Naive thymus-derived CD4-positive, alpha-beta T cell (primary cell): ENCODE data around the gene DLG2. TPM values are rescaled to one million over a fixed set of nuclear protein-coding genes. Genes with fewer than 3 reads are reported as not detected.

Experiments used
- ATAC-seq: fragments of 150-1000 bp; cut with Tn5 transposase; 2 replicates; pipeline ENCODE4 v1.10.0; 2021; ENCODE audit warnings: mild to moderate bottlenecking, moderate library complexity
- CTCF ChIA-PET: fragments of 350-600 bp; sonication (Branson Sonifier 250); formaldehyde crosslinking; loops from one replicate; lab custom pipeline; 2021; ENCODE audit warnings: antibody characterized with exemption; lab: Charles Lee
- POLR2A ChIA-PET: fragments of 350-600 bp; sonication (Branson Sonifier 250); formaldehyde crosslinking; loops from one replicate; lab custom pipeline; 2021; ENCODE audit warnings: antibody characterized with exemption, inconsistent platforms; lab: Charles Lee
- DNase-seq, 9 donors: peaks; one replicate each; pipeline versions ENCODE4 v3.0.0 to v3.0.0-alpha.2; 2020 to 2022; ENCODE audit warnings: mixed read lengths in 1 of 9
- H3K27ac ChIP-seq: one replicate; pipeline ENCODE4 v1.7.0; 2013; ENCODE audit warnings: mild to moderate bottlenecking, low read depth, low read length, moderate library complexity
- H3K27me3 ChIP-seq, 2 donors: one replicate each; pipeline ENCODE4 v1.7.0; 2013; ENCODE audit warnings: low read length in 2 of 2, mild to moderate bottlenecking in 2 of 2, moderate library complexity in 2 of 2; ENCODE audit not compliant: control insufficient read depth in 2 of 2, insufficient read depth in 2 of 2
- H3K36me3 ChIP-seq, 3 experiments: 1 replicate in 2 of 3; 2 replicates in 1 of 3; pipeline ENCODE4 v1.7.0; 2013; ENCODE audit warnings: low read length in 3 of 3, mild to moderate bottlenecking in 3 of 3, moderate library complexity in 1 of 3; ENCODE audit not compliant: insufficient read depth in 3 of 3, control insufficient read depth in 2 of 3
- H3K4me1 ChIP-seq, 2 donors: one replicate each; pipeline ENCODE4 v1.7.0; 2013; ENCODE audit warnings: low read length in 2 of 2, mild to moderate bottlenecking in 2 of 2, moderate library complexity in 1 of 2; ENCODE audit not compliant: control insufficient read depth in 2 of 2, insufficient read depth in 2 of 2
- H3K4me3 ChIP-seq: 2 replicates; pipeline ENCODE4 v1.7.0; 2013; ENCODE audit warnings: mild to moderate bottlenecking, low read length
- H3K9me3 ChIP-seq, 3 experiments: 1 replicate in 2 of 3; 2 replicates in 1 of 3; pipeline ENCODE4 v1.7.0; 2013; ENCODE audit warnings: low read length in 3 of 3; ENCODE audit not compliant: control insufficient read depth in 2 of 3
- H3K27ac Mint-ChIP-seq, 9 donors: one replicate each; pipeline ENCODE4 v1.8.0; 2020 to 2022; ENCODE audit warnings: mixed read lengths in 9 of 9, mild to moderate bottlenecking in 8 of 9, moderate library complexity in 5 of 9, inconsistent platforms in 2 of 9
- H3K27me3 Mint-ChIP-seq, 5 donors: one replicate each; pipeline ENCODE4 v1.8.0; 2021 to 2022; ENCODE audit warnings: mixed read lengths in 5 of 5, mild to moderate bottlenecking in 1 of 5
- H3K36me3 Mint-ChIP-seq, 5 donors: one replicate each; pipeline ENCODE4 v1.8.0; 2020 to 2022; ENCODE audit warnings: mixed read lengths in 5 of 5, mild to moderate bottlenecking in 3 of 5, inconsistent platforms in 1 of 5
- H3K4me1 Mint-ChIP-seq, 7 donors: one replicate each; pipeline ENCODE4 v1.8.0; 2020 to 2022; ENCODE audit warnings: mixed read lengths in 7 of 7, mild to moderate bottlenecking in 3 of 7, inconsistent platforms in 1 of 7
- H3K4me3 Mint-ChIP-seq, 10 donors: one replicate each; pipeline ENCODE4 v1.8.0; 2020 to 2022; ENCODE audit warnings: mild to moderate bottlenecking in 10 of 10, mixed read lengths in 10 of 10, moderate library complexity in 6 of 10, inconsistent platforms in 2 of 10
- H3K9me3 Mint-ChIP-seq, 11 donors: one replicate each; pipeline ENCODE4 v1.8.0; 2020 to 2022; ENCODE audit warnings: mixed read lengths in 11 of 11, mild to moderate bottlenecking in 4 of 11, inconsistent platforms in 1 of 11, moderate library complexity in 1 of 11
- intact Hi-C, 2 donors: fragments of 100-400 bp; cut with micrococcal nuclease; formaldehyde crosslinking; loops; one replicate each; pipeline ENCODE4 v1.15.1; 2023
- polyA plus RNA-seq, 2 donors: library from polyadenylated mRNA; unstranded; fragments of 300-500 nt; fragmentation: Illumina TruSeq; gene quantifications; one replicate each; pipeline ENCODE4 v1.2.3, GENCODE V29; 2021
- total RNA-seq, 6 experiments: library from RNA in 5 of 6; stranded (reverse) in 5 of 6; gene quantifications; 1 replicate in 5 of 6; 2 replicates in 1 of 6; pipeline ENCODE4 v1.2.3 and lab custom pipeline; 2021 to 2026

The DLG2 gene
- total and polyA plus RNA-seq, 7 experiments from 2014 or later, result 0.64 to 6.1 (median 3.7) TPM

DNA sequence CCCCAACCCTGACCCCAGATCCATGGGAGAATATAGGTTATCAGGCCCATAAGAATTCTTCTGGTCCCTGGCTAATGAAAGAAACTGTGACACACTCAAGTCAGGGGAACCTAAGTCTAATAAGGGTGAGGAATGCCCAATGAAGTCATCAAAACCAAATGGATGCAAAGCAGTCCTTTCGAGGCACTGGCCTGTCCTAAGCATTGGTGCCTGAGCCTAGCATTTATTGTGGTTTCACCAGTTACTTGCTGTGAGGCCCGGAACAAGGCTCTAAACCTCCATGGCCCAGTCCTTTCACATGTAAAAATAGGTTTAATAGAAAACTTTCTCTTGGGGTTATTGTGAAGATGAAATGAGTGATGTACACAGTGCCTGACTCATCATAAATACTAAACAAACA is 712.6 kb downstream of the DLG2 start:
- Mint-ChIP-seq H3K9me3 (peaks cover 9 to 41% (median 21%) of the 10 kb centered on the region in 11 donors), H3K36me3 (peaks cover 0 to 11% (median 0%) of the 10 kb centered on the region in 5 donors), H3K4me3 (no peak overlapping the region), H3K27me3 (no peaks in the 10 kb centered on the region), H3K4me1 (no peaks in the 10 kb centered on the region), H3K27ac (no peak overlapping the region)
- CTCF ChIA-PET, result no interaction called here
- no peak for DNase-seq
- POLR2A ChIA-PET, result no interaction called here
- no peaks in the 10 kb centered on the region for H3K9me3 ChIP-seq
- no peak overlapping the region for H3K27ac ChIP-seq
- ATAC-seq, result no peak
- H3K36me3 ChIP-seq, result no peaks in the 10 kb centered on the region
- H3K27me3 ChIP-seq, result no peaks in the 10 kb centered on the region
- no peaks in the 10 kb centered on the region for H3K4me1 ChIP-seq
- intact Hi-C loops, result no loop called here
- no peak overlapping the region for H3K4me3 ChIP-seq

DNA sequence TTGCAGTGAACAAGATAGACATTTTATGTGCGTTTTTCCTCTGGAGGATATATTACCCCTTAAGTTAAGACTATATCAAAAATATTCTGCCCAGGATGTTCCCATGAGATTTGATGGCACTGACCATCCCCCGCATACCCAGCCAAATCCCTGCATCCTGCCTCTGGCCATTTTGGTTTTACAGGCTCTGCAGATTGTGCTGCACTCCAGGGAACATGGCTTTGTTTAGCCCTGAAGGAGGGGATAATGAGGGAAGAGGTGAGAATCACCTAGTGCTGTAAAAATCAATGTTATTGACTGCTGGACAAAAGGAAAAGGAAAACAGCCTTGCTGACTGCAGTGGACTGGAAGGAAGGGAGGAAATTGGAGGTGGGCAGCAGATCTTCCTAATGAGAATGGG is 717.4 kb downstream of the DLG2 start:
- H3K36me3 Mint-ChIP-seq, result peaks cover 0 to 6% (median 0%) of the 10 kb centered on the region in 5 donors
- no peak for ATAC-seq
- POLR2A ChIA-PET, result no interaction called here
- no peak for DNase-seq
- Histone ChIP-seq H3K4me1 (no peaks in the 10 kb centered on the region), H3K36me3 (no peaks in the 10 kb centered on the region), H3K27me3 (no peaks in the 10 kb centered on the region), H3K9me3 (no peaks in the 10 kb centered on the region), H3K4me3 (no peak overlapping the region), H3K27ac (no peak overlapping the region)
- intact Hi-C loops, result no loop called here
- H3K27ac Mint-ChIP-seq, result no peak overlapping the region
- H3K4me3 Mint-ChIP-seq, result no peak overlapping the region
- no peaks in the 10 kb centered on the region for H3K27me3 Mint-ChIP-seq
- H3K4me1 Mint-ChIP-seq, result no peaks in the 10 kb centered on the region
- peaks cover 3 to 34% (median 11%) of the 10 kb centered on the region in 11 donors for H3K9me3 Mint-ChIP-seq
- CTCF ChIA-PET, result no interaction called here

DNA sequence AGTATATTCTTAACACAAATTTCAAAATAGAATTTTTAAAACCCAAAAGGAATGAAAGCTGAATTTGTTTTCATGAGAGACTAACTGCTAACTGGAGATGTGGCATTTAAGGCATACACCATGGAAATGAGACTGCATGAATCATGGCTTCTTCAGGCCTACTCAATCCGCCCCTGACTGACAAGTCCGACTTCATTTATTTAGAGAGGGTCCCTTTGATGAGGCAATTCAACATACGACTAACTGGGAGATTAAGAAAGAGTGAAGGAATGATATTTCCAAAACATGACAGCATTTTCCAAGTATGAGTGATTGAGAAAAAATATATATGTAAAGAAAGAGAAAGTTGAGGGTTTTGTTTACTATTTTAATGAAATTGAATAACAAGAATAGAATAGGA is 720.1 kb downstream of the DLG2 start:
- intact Hi-C loops, result no loop called here
- ChIA-PET CTCF (no interaction called here), POLR2A (no interaction called here)
- no peak overlapping the region for H3K27ac ChIP-seq
- H3K27me3 ChIP-seq, result no peaks in the 10 kb centered on the region
- H3K4me3 ChIP-seq, result no peak overlapping the region
- no peak for ATAC-seq
- no peaks in the 10 kb centered on the region for H3K4me1 Mint-ChIP-seq
- H3K27ac Mint-ChIP-seq, result no peak overlapping the region
- H3K27me3 Mint-ChIP-seq, result no peaks in the 10 kb centered on the region
- no peak for DNase-seq
- no peak overlapping the region for H3K4me3 Mint-ChIP-seq
- no peaks in the 10 kb centered on the region for H3K36me3 ChIP-seq
- H3K9me3 Mint-ChIP-seq, result peaks cover 0 to 29% (median 12%) of the 10 kb centered on the region in 11 donors
- no peaks in the 10 kb centered on the region for H3K36me3 Mint-ChIP-seq
- H3K4me1 ChIP-seq, result no peaks in the 10 kb centered on the region
- H3K9me3 ChIP-seq, result no peaks in the 10 kb centered on the region

DNA sequence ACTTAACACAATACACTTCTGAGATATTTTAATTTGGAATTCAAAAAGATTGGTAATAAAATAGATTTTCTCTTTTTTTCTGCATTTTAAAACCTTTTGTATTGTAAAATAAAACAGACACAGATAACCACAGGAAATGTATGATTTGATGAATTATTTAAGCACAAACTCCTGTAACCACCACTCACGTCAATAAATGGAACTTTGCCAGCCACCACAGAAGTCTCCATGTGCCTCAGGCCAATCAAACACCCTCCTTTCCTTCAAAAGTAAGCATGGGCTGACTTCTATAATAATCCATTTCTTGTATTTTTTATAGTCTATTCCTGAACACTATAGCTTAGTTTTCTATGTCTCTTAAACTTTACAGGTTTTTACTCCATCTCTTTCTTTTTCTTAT is 721.7 kb downstream of the DLG2 start:
- H3K36me3 ChIP-seq, result no peaks in the 10 kb centered on the region
- no peak overlapping the region for H3K27ac Mint-ChIP-seq
- DNase-seq (no peak), ATAC-seq (no peak)
- H3K9me3 ChIP-seq, result no peaks in the 10 kb centered on the region
- H3K4me1 Mint-ChIP-seq, result no peaks in the 10 kb centered on the region
- H3K4me3 ChIP-seq, result no peak overlapping the region
- no peak overlapping the region for H3K4me3 Mint-ChIP-seq
- peaks cover 0 to 26% (median 9%) of the 10 kb centered on the region in 11 donors for H3K9me3 Mint-ChIP-seq
- H3K27me3 ChIP-seq, result no peaks in the 10 kb centered on the region
- H3K27me3 Mint-ChIP-seq, result no peaks in the 10 kb centered on the region
- ChIA-PET CTCF (no interaction called here), POLR2A (no interaction called here)
- no peaks in the 10 kb centered on the region for H3K4me1 ChIP-seq
- H3K27ac ChIP-seq, result no peak overlapping the region
- no peaks in the 10 kb centered on the region for H3K36me3 Mint-ChIP-seq
- intact Hi-C loops, result no loop called here

DNA sequence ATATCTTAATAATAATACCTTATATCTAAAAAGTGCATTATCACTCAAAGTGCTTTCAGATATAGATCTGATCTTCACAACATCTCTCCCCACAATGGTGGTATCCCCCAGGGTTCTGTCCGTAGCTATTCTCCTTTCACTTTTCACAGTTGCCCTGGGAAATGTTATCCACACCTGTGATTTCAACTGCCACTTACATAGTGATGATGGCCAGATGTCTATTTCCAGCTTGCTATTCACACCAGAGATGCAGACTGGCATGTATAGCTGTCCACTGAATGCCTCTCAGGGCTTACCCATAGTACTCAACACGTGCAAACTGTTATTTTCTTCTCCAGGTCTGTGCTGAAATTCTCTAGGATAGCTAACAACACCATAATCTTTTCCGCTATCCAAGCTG is 724.7 kb downstream of the DLG2 start:
- Histone ChIP-seq H3K36me3 (no peaks in the 10 kb centered on the region), H3K4me1 (no peaks in the 10 kb centered on the region), H3K27ac (no peak overlapping the region), H3K4me3 (no peak overlapping the region), H3K27me3 (no peaks in the 10 kb centered on the region), H3K9me3 (no peaks in the 10 kb centered on the region)
- Mint-ChIP-seq H3K27me3 (no peaks in the 10 kb centered on the region), H3K4me3 (no peak overlapping the region), H3K27ac (no peak overlapping the region), H3K36me3 (no peaks in the 10 kb centered on the region), H3K9me3 (peaks cover 0 to 25% (median 13%) of the 10 kb centered on the region in 11 donors), H3K4me1 (no peaks in the 10 kb centered on the region)
- intact Hi-C loops, result no loop called here
- ATAC-seq (no peak), DNase-seq (no peak)
- ChIA-PET POLR2A (no interaction called here), CTCF (no interaction called here)

DNA sequence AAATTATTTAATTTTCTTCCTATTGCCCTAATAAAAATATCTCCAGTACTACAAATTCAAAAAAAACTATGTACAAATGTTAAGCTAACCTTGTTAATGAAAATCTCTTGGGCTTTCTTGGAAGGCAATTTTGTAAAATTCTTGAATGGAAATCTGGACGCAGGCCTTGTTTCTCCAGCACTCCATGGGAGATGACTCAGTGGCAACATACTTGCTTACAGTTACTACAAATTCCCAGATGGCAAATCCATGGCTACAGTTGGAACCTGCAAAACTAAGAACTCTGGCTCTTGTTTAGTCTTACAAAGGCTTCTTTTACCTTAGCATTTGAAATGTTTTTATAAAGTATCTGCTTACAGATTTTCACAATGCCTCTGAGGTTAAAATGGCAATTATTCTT is 725.2 kb downstream of the DLG2 start:
- ATAC-seq (no peak), DNase-seq (no peak)
- Mint-ChIP-seq H3K27ac (no peak overlapping the region), H3K4me1 (no peaks in the 10 kb centered on the region), H3K4me3 (no peak overlapping the region), H3K36me3 (no peaks in the 10 kb centered on the region), H3K27me3 (no peaks in the 10 kb centered on the region), H3K9me3 (peaks cover 0 to 20% (median 13%) of the 10 kb centered on the region in 11 donors)
- POLR2A ChIA-PET, result no interaction called here
- no peak overlapping the region for H3K4me3 ChIP-seq
- no peaks in the 10 kb centered on the region for H3K4me1 ChIP-seq
- H3K27me3 ChIP-seq, result no peaks in the 10 kb centered on the region
- H3K27ac ChIP-seq, result no peak overlapping the region
- intact Hi-C loops, result no loop called here
- H3K36me3 ChIP-seq, result no peaks in the 10 kb centered on the region
- CTCF ChIA-PET, result no interaction called here
- no peaks in the 10 kb centered on the region for H3K9me3 ChIP-seq

DNA sequence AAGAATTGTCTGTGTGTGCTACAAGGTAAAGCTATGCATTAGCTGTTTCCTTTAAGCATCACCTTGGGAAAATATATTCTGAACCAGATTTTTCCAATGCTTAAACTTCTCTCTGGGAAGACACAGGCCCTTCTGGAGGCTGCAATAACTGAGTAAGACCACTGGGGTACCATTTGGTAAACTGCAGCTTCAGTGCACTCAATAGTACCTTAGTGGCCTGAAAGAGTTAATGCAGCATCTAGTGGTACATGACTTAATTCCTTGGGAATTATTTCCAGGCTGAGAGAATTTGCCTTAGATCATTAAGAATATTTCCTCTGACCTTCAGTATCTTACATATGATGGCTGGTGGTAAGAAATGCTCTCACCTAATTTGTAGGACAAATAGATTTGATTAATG is 727.4 kb downstream of the DLG2 start:
- ChIA-PET CTCF (no interaction called here), POLR2A (no interaction called here)
- Mint-ChIP-seq H3K27me3 (no peaks in the 10 kb centered on the region), H3K9me3 (peaks cover 0 to 20% (median 13%) of the 10 kb centered on the region in 11 donors), H3K36me3 (no peaks in the 10 kb centered on the region), H3K4me1 (no peaks in the 10 kb centered on the region), H3K27ac (no peak overlapping the region), H3K4me3 (no peak overlapping the region)
- no peak for DNase-seq
- Histone ChIP-seq H3K4me3 (no peak overlapping the region), H3K27ac (no peak overlapping the region), H3K27me3 (no peaks in the 10 kb centered on the region), H3K9me3 (no peaks in the 10 kb centered on the region), H3K36me3 (no peaks in the 10 kb centered on the region), H3K4me1 (no peaks in the 10 kb centered on the region)
- intact Hi-C loops, result no loop called here
- ATAC-seq, result no peak
